Hypothalamus (tissue), 51 donors: ENCODE measurements around the gene ATXN10.

Source experiments
- DNase-seq, 51 donors: peaks; one replicate each; lab custom pipeline; 2025; lab: John Stamatoyannopoulos, UW

Gene ATXN10

GRCh38 chr22:45842291-45842991 lies 170.8 kb downstream of the ATXN10 start:
- no peak for DNase-seq

- no peak for DNase-seq
These were observed 171.4 kb downstream of the ATXN10 start for GRCh38 chr22:45843031-45843430.

GRCh38 chr22:45843986-45844385 lies 172.4 kb downstream of the ATXN10 start:
- no peak for DNase-seq

GRCh38 chr22:45845076-45845487 lies 173.4 kb downstream of the ATXN10 start:
- DNase-seq: peak in 2 of 51 donors; percentile 33 to 34

- DNase-seq: no peak
These were observed 175.3 kb downstream of the ATXN10 start for GRCh38 chr22:45846952-45847351.

- no peak for DNase-seq
These were observed 177.3 kb downstream of the ATXN10 start for GRCh38 chr22:45848904-45849303.

GRCh38 chr22:45852826-45853225 lies 181.2 kb downstream of the ATXN10 start:
- no peak for DNase-seq

- DNase-seq: no peak
These were observed 184.3 kb downstream of the ATXN10 start for GRCh38 chr22:45855961-45856360.

- no peak for DNase-seq
These were observed 185.9 kb downstream of the ATXN10 start for GRCh38 chr22:45857519-45857918.

GRCh38 chr22:45859231-45860161 lies 187.9 kb downstream of the ATXN10 start:
- DNase-seq: no peak

- DNase-seq: no peak
These were observed 188.6 kb downstream of the ATXN10 start for GRCh38 chr22:45860201-45860600.

GRCh38 chr22:45861259-45861658 lies 189.6 kb downstream of the ATXN10 start:
- no peak for DNase-seq

- DNase-seq: peak in 32 of 51 donors; percentile 17 to 78 (median 48)
These were observed 192.5 kb downstream of the ATXN10 start for GRCh38 chr22:45863981-45864751.

- no peak for DNase-seq
These were observed 193.4 kb downstream of the ATXN10 start for GRCh38 chr22:45864959-45865476.

- DNase-seq: no peak
These were observed 194.0 kb downstream of the ATXN10 start for GRCh38 chr22:45865561-45866125.

GRCh38 chr22:45866126-45866645 lies 194.6 kb downstream of the ATXN10 start:
- no peak for DNase-seq

GRCh38 chr22:45866646-45867117 lies 195.0 kb downstream of the ATXN10 start:
- no peak for DNase-seq

GRCh38 chr22:45867118-45867905 lies 195.7 kb downstream of the ATXN10 start:
- no peak for DNase-seq

- no peak for DNase-seq
These were observed 196.4 kb downstream of the ATXN10 start for GRCh38 chr22:45867906-45868555.
